Embryonic facial prominence (tissue), 1 donor: ENCODE measurements around the gene DNAH14.
"Not testable (repeated sequence)": the region's sequence is repeated elsewhere in the genome, so short reads cannot be mapped to it uniquely, and the experiment has no call there.

ENCODE experiments used
- DNase-seq: peaks from one replicate; pipeline ENCODE4 v3.0.0-alpha.2; 2016; ENCODE audit errors: extremely low spot score

DNAH14 gene

GRCh38 chr1:224929335-224930237, at the start of gene DNAH14:
DNAH14 (plus strand) TSS chr1:224929675; CDS start chr1:224952703, 23,028 bp downstream.
- peak; percentile 41 for DNase-seq

GRCh38 chr1:224880593-224881307, 48.7 kb upstream of the DNAH14 start:
- DNase-seq: no peak

GRCh38 chr1:224881308-224881692, 48.2 kb upstream of the DNAH14 start:
- not testable (repeated sequence) for DNase-seq

GRCh38 chr1:224881762-224882211, 47.7 kb upstream of the DNAH14 start:
- DNase-seq: no peak

- no peak for DNase-seq
Measured at GRCh38 chr1:224882264-224882663, 47.2 kb upstream of the DNAH14 start.

- DNase-seq: no peak
Measured at GRCh38 chr1:224883091-224883490, 46.4 kb upstream of the DNAH14 start.

- no peak for DNase-seq
Measured at GRCh38 chr1:224884361-224884801, 45.1 kb upstream of the DNAH14 start.

- not testable (repeated sequence) for DNase-seq
Measured at GRCh38 chr1:224885376-224885775, 44.1 kb upstream of the DNAH14 start.

GRCh38 chr1:224894915-224895314, 34.6 kb upstream of the DNAH14 start:
- DNase-seq: no peak

- no peak for DNase-seq
Measured at GRCh38 chr1:224896130-224896781, 33.2 kb upstream of the DNAH14 start.

GRCh38 chr1:224897529-224898327, 31.7 kb upstream of the DNAH14 start:
- no peak for DNase-seq

- no peak for DNase-seq
Measured at GRCh38 chr1:224898937-224899336, 30.5 kb upstream of the DNAH14 start.

GRCh38 chr1:224900062-224900630, 29.3 kb upstream of the DNAH14 start:
- no peak for DNase-seq

- no peak for DNase-seq
Measured at GRCh38 chr1:224901087-224901810, 28.2 kb upstream of the DNAH14 start.

GRCh38 chr1:224903955-224904354, 25.5 kb upstream of the DNAH14 start:
- DNase-seq: no peak

- no peak for DNase-seq
Measured at GRCh38 chr1:224906340-224906739, 23.1 kb upstream of the DNAH14 start.

GRCh38 chr1:224911217-224911616, 18.3 kb upstream of the DNAH14 start:
- no peak for DNase-seq

GRCh38 chr1:224914292-224914900, 15.1 kb upstream of the DNAH14 start:
- DNase-seq: no peak

- no peak for DNase-seq
Measured at GRCh38 chr1:224919508-224919907, 10.0 kb upstream of the DNAH14 start.

- DNase-seq: no peak
Measured at GRCh38 chr1:224920930-224921329, 8.5 kb upstream of the DNAH14 start.
